ENCODE results near the gene RHOG.

- no peak for TF ChIP-seq TAF1 (IDR thresholded peaks at IDR 0.05; ENCODE audit: low read depth)
- TF ChIP-seq, protein P1, sequence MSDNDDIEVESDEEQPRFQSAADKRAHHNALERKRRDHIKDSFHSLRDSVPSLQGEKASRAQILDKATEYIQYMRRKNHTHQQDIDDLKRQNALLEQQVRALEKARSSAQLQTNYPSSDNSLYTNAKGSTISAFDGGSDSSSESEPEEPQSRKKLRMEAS (IDR thresholded peaks at IDR 0.05): no peak
- TF ChIP-seq EP300 (IDR thresholded peaks at IDR 0.05; ENCODE audit: borderline replicate concordance): no peak
- TF ChIP-seq CEBPB (IDR thresholded peaks at IDR 0.05): no peak
These were observed 26.7 kb upstream of the RHOG start for GRCh38 chr11:3867209-3868091.
